ENCODE data around the gene MBNL2.

GRCh38 chr13:97408938-97409337, 186.8 kb downstream of the MBNL2 start:
- no peak for TF ChIP-seq CTCF (conservative IDR thresholded peaks at IDR 0.05; ENCODE audit: low read depth, low read length)
- no peak for TF ChIP-seq POLR2A (IDR thresholded peaks at IDR 0.05; ENCODE audit: low read depth, low read length)
- TF ChIP-seq RAD21 (IDR thresholded peaks at IDR 0.05; ENCODE audit: low read length), result no peak
- TF ChIP-seq ELK1 (IDR thresholded peaks at IDR 0.05; ENCODE audit: borderline replicate concordance, low read depth, low read length), result no peak
- TF ChIP-seq MAFK (IDR thresholded peaks at IDR 0.05; ENCODE audit: low read depth, low read length), result no peak
- TF ChIP-seq BHLHE40 (IDR thresholded peaks at IDR 0.05; ENCODE audit: low read depth, low read length), result no peak
- TF ChIP-seq SMC3 (IDR thresholded peaks at IDR 0.05; ENCODE audit: low read depth, low read length), result no peak
- no peak for TF ChIP-seq USF2 (IDR thresholded peaks at IDR 0.05; ENCODE audit: low read depth, low read length)
- no peak for TF ChIP-seq RFX5 (IDR thresholded peaks at IDR 0.05; ENCODE audit: low read depth, low read length)

All from IMR-90 (cell line).